ENCODE measurements around the gene NPTN.
"Not testable (repeated sequence)": the region's sequence is repeated elsewhere in the genome, so short reads cannot be mapped to it uniquely, and the experiment has no call there.

Gene NPTN

GRCh38 chr15:73600413-73601335 lies 32.5 kb downstream of the NPTN start:
- DNase-seq: no peak

GRCh38 chr15:73599934-73600333 lies 33.3 kb downstream of the NPTN start:
- no peak for DNase-seq

GRCh38 chr15:73598530-73599160 lies 34.5 kb downstream of the NPTN start:
- DNase-seq: no peak

GRCh38 chr15:73597036-73597638 lies 36.1 kb downstream of the NPTN start:
- DNase-seq: no peak

- no peak for DNase-seq
Observed at GRCh38 chr15:73596174-73596573, 37.0 kb downstream of the NPTN start.

- DNase-seq: no peak
Observed at GRCh38 chr15:73594109-73594508, 39.1 kb downstream of the NPTN start.

GRCh38 chr15:73593304-73594074 lies 39.7 kb downstream of the NPTN start:
- DNase-seq: no peak

GRCh38 chr15:73590263-73590662 lies 42.9 kb downstream of the NPTN start:
- no peak for DNase-seq

GRCh38 chr15:73589766-73590165 lies 43.4 kb downstream of the NPTN start:
- no peak for DNase-seq

GRCh38 chr15:73585871-73586654 lies 47.1 kb downstream of the NPTN start:
- DNase-seq: no peak

- no peak for DNase-seq
Observed at GRCh38 chr15:73584699-73585420, 48.3 kb downstream of the NPTN start.

- DNase-seq: no peak
Observed at GRCh38 chr15:73583544-73583943, 49.6 kb downstream of the NPTN start.

GRCh38 chr15:73582851-73583379 lies 50.3 kb downstream of the NPTN start:
- DNase-seq: no peak

- no peak for DNase-seq
Observed at GRCh38 chr15:73578026-73578425, 55.2 kb downstream of the NPTN start.

- not testable (repeated sequence) for DNase-seq
Observed at GRCh38 chr15:73577593-73577992, 55.6 kb downstream of the NPTN start.

- no peak for DNase-seq
Observed at GRCh38 chr15:73575636-73576247, 57.4 kb downstream of the NPTN start.

- no peak for DNase-seq
Observed at GRCh38 chr15:73573572-73573971, 59.6 kb downstream of the NPTN start.

GRCh38 chr15:73573037-73573436 lies 60.2 kb downstream of the NPTN start:
- no peak for DNase-seq

GRCh38 chr15:73572296-73572695 lies 60.9 kb downstream of the NPTN start:
- no peak for DNase-seq

GRCh38 chr15:73571346-73571745 lies 61.8 kb downstream of the NPTN start:
- no peak for DNase-seq

Measured in stimulated activated naive CD4-positive, alpha-beta T cell treated with Interleukin-2 at 50 U/mL for 16 hours (primary cell).